GM12878 (cell line): ENCODE data around the gene ADCK1. TPM values are rescaled to one million over a fixed set of nuclear protein-coding genes. Genes with fewer than 3 reads are reported as not detected.

ENCODE experiments used
- ATAC-seq: fragments of 200-7000 bp; cut with Tn5 transposase; 3 replicates; pipeline ENCODE4 v1.9.1; 2020; ENCODE audit warnings: mild to moderate bottlenecking, moderate library complexity
- BruUV-seq: library from RNA; stranded (reverse); fragments of 400-500 nt; replicated peaks from 2 replicates; lab custom pipeline; 2021; lab: Mats Ljungman, UMichigan
- CTCF ChIA-PET: fragments of 300-600 bp; sonication (Branson Sonifier 250); formaldehyde crosslinking; extraction: SDS; loops from one replicate; lab custom pipeline; 2021; ENCODE audit warnings: inconsistent platforms; lab: Yijun Ruan, JAX
- POLR2A ChIA-PET: fragments of 350-600 bp; formaldehyde crosslinking; extraction: SDS; loops from one replicate; lab custom pipeline; 2021; ENCODE audit warnings: inconsistent platforms; lab: Charles Lee
- RAD21 ChIA-PET: fragments of 300-600 bp; sonication (Branson Sonifier 250); formaldehyde crosslinking; loops from one replicate; lab custom pipeline; 2023; ENCODE audit warnings: antibody characterized with exemption; ENCODE audit not compliant: unreplicated experiment; lab: Charles Lee
- SMC1A ChIA-PET: fragments of 300-600 bp; sonication (Branson Sonifier 250); formaldehyde crosslinking; loops from one replicate; lab custom pipeline; 2023; ENCODE audit not compliant: unreplicated experiment, uncharacterized antibody; lab: Charles Lee
- DNase-seq: peaks from one replicate; pipeline ENCODE4 v3.0.0-alpha.2; 2011; ENCODE audit warnings: low read depth, low spot score
- FAIRE-seq: peaks from 3 replicates; lab custom pipeline; 2011; peaks lifted over from hg19 to GRCh38; lab: Jason Lieb, UNC
- H2AFZ ChIP-seq: 2 replicates; pipeline ENCODE4 v1.6.0; 2011; ENCODE audit warnings: low read depth, low read length, control low read depth; ENCODE audit not compliant: control insufficient read depth
- H3K27ac ChIP-seq: 2 replicates; pipeline ENCODE4 v1.5.1; 2011; ENCODE audit warnings: control low read depth; ENCODE audit not compliant: control insufficient read depth, insufficient read depth
- H3K27me3 ChIP-seq, 2 experiments: replicated peaks in 1 of 2; 2 replicates each; pipeline versions ENCODE4 v1.6.0 to v1.6.1; 2011; ENCODE audit warnings: low read length in 1 of 2; ENCODE audit not compliant: control insufficient read depth in 2 of 2, insufficient read depth in 2 of 2
- H3K36me3 ChIP-seq, 2 experiments: 2 replicates each; pipeline ENCODE4 v1.5.1; 2011; ENCODE audit warnings: low read length in 1 of 2; ENCODE audit not compliant: control insufficient read depth in 2 of 2, insufficient read depth in 2 of 2
- H3K4me1 ChIP-seq: 2 replicates; pipeline ENCODE4 v1.6.1; 2011; ENCODE audit warnings: mild to moderate bottlenecking, low read length, moderate library complexity, mixed read lengths; ENCODE audit not compliant: control insufficient read depth, insufficient read depth
- H3K4me2 ChIP-seq: 2 replicates; pipeline ENCODE4 v1.6.0; 2011; ENCODE audit warnings: control low read depth; ENCODE audit not compliant: control insufficient read depth, insufficient read depth
- H3K4me3 ChIP-seq: fragments of 200-600 bp; sonication (generic); 2 replicates; pipeline ENCODE4 v1.5.1; 2016
- H3K79me2 ChIP-seq: 2 replicates; pipeline ENCODE4 v1.6.0; 2011; ENCODE audit warnings: low read length; ENCODE audit not compliant: control insufficient read depth, insufficient read depth
- H3K9ac ChIP-seq: 2 replicates; pipeline ENCODE4 v1.8.0; 2011; ENCODE audit warnings: low read length, control low read depth, mixed read lengths; ENCODE audit not compliant: control insufficient read depth, insufficient read depth
- H3K9me3 ChIP-seq: replicated peaks from 3 replicates; pipeline ENCODE4 v1.5.1; 2011; ENCODE audit warnings: mild to moderate bottlenecking, low read length; ENCODE audit not compliant: control insufficient read depth, insufficient read depth
- H4K20me1 ChIP-seq: 2 replicates; pipeline ENCODE4 v1.6.0; 2011; ENCODE audit not compliant: control insufficient read depth, insufficient read depth
- ATF3 ChIP-seq: IDR thresholded peaks from 2 replicates; pipeline ENCODE4 v1.6.1; 2011; ENCODE audit warnings: low read depth, mild to moderate bottlenecking, low read length, moderate library complexity, borderline replicate concordance; ENCODE audit errors: extremely low read depth
- CEBPZ ChIP-seq: fragments of 150-350 bp; IDR thresholded peaks from 2 replicates; pipeline ENCODE4 v1.6.1; 2016; ENCODE audit warnings: low read depth, low read length
- CHD2 ChIP-seq: IDR thresholded peaks from 2 replicates; pipeline ENCODE4 v1.6.1; 2011; ENCODE audit warnings: low read depth, low read length, improper control_type of control experiment, borderline replicate concordance
- E4F1 ChIP-seq: fragments of 450-650 bp; IDR thresholded peaks from 2 replicates; pipeline ENCODE4 v1.6.1; 2018; ENCODE audit warnings: borderline replicate concordance, mild to moderate bottlenecking; ENCODE audit not compliant: partially characterized antibody
- EGR1 ChIP-seq, 2 experiments: IDR thresholded peaks; 1 replicate in 1 of 2; 2 replicates in 1 of 2; pipeline ENCODE4 v1.6.1; 2011 to 2012; ENCODE audit warnings: low read depth in 2 of 2, low read length in 2 of 2, borderline replicate concordance in 1 of 2, mild to moderate bottlenecking in 1 of 2, moderate library complexity in 1 of 2
- EZH2 ChIP-seq: IDR thresholded peaks from 2 replicates; pipeline ENCODE4 v1.6.1; 2012; ENCODE audit warnings: low read depth, mild to moderate bottlenecking, control low read depth, inconsistent platforms, low read length, borderline replicate concordance; ENCODE audit not compliant: control insufficient read depth
- HSF1 ChIP-seq: fragments of 150-350 bp; IDR thresholded peaks from 2 replicates; pipeline ENCODE4 v1.6.1; 2014; ENCODE audit warnings: mild to moderate bottlenecking, low read depth, low read length
- KLF5 ChIP-seq: fragments of 450-650 bp; IDR thresholded peaks from 2 replicates; pipeline ENCODE4 v1.6.1; 2014; ENCODE audit warnings: mild to moderate bottlenecking; ENCODE audit not compliant: partially characterized antibody
- NFYB ChIP-seq: IDR thresholded peaks from 2 replicates; pipeline ENCODE4 v1.6.1; 2011; ENCODE audit warnings: low read depth, mild to moderate bottlenecking, low read length, improper control_type of control experiment, moderate library complexity; ENCODE audit not compliant: insufficient read depth
- NR2F1 ChIP-seq: fragments of 450-650 bp; conservative IDR thresholded peaks from 2 replicates; pipeline ENCODE4 v1.6.1; 2017; ENCODE audit warnings: mild to moderate bottlenecking
- RAD21 ChIP-seq: IDR thresholded peaks from 2 replicates; pipeline ENCODE4 v1.6.1; 2011; ENCODE audit warnings: mild to moderate bottlenecking, low read depth, low read length, moderate library complexity; ENCODE audit not compliant: insufficient read depth
- TARDBP ChIP-seq: IDR thresholded peaks from 2 replicates; pipeline ENCODE4 v1.6.1; 2016; ENCODE audit warnings: borderline replicate concordance
- USF2 ChIP-seq: IDR thresholded peaks from 2 replicates; pipeline ENCODE4 v1.6.1; 2011; ENCODE audit warnings: low read depth, low read length, improper control_type of control experiment, borderline replicate concordance
- ZBED1 ChIP-seq: IDR thresholded peaks from 2 replicates; pipeline ENCODE4 v1.6.1; 2016; ENCODE audit warnings: borderline replicate concordance
- ZSCAN29 ChIP-seq: fragments of 450-650 bp; IDR thresholded peaks from 2 replicates; pipeline ENCODE4 v1.6.1; 2017; ENCODE audit warnings: mild to moderate bottlenecking, moderate library complexity
- WGBS: methylation state at CpG from one replicate; pipeline ENCODE4 v1.1.6; 2016; ENCODE audit warnings: low lambda C conversion rate; ENCODE audit not compliant: insufficient replicate concordance, insufficient coverage; ENCODE audit errors: missing lambda C conversion rate; 5-methylcytosine and 5-hydroxymethylcytosine counted together
- in situ Hi-C: fragments of 300-500 bp; cut with MboI; formaldehyde crosslinking; loops from 9 replicates; pipeline ENCODE4 v1.14.3; 2018; ENCODE audit warnings: mixed read lengths
- intact Hi-C: fragments of 100-400 bp; cut with micrococcal nuclease; formaldehyde crosslinking; loops from one replicate; pipeline ENCODE4 v1.14.2; 2022; ENCODE audit not compliant: unreplicated experiment
- polyA plus RNA-seq, 11 experiments: library from polyadenylated mRNA; depleted of rRNA in 4 of 11; unstranded in 6 of 11; stranded (reverse) in 5 of 11; fragments of >200 nt; fragmentation: Nextera tagmentation in 4 of 11; fragmentation: Illumina TruSeq in 1 of 11; extraction: Ambion mirVana in 4 of 11; extraction: Trizol in 1 of 11; gene quantifications; 1 replicate in 1 of 11; 2 replicates in 10 of 11; pipeline versions ENCODE4 v1.2.1 to v1.2.3, GENCODE V29; 2011 to 2016; ENCODE audit warnings: inconsistent platforms in 2 of 11, missing spikeins in 2 of 11, low read depth in 1 of 11
- total RNA-seq, 4 experiments: library from RNA; depleted of rRNA in 3 of 4; stranded (reverse); fragments of >200 nt in 3 of 4; fragmentation: Illumina TruSeq in 1 of 4; extraction: Trizol in 1 of 4; gene quantifications; 2 replicates each; pipeline versions ENCODE4 v1.2.1 to v1.2.3, GENCODE V29; 2013 to 2021

The ADCK1 gene
- total and polyA plus RNA-seq, 10 of the 15 experiments (the other 5 are each of a cell fraction or from before 2014, with no cell fraction given): 3.3 to 8.5 (median 5.1) TPM

GRCh38 chr14:77866932-77867331, 67.0 kb downstream of the ADCK1 start:
- no peak for FAIRE-seq
- Histone ChIP-seq H3K27ac (no peak overlapping the region), H3K9me3 (no peaks in the 10 kb centered on the region), H3K79me2 (no peaks in the 10 kb centered on the region), H3K4me3 (no peak overlapping the region), H3K4me2 (no peak overlapping the region), H4K20me1 (no peaks in the 10 kb centered on the region), H3K4me1 (no peaks in the 10 kb centered on the region), H3K36me3 (no peaks in the 10 kb centered on the region), H2AFZ (no peak overlapping the region), H3K27me3 (no peaks in the 10 kb centered on the region), H3K9ac (no peak overlapping the region)
- intact Hi-C loops (loop anchor here (10.0 kb wide), 1 partner anchor 118 kb away; no protein-coding TSS in a partner anchor), in situ Hi-C loops (loop anchor here (10.0 kb wide), 2 partner anchors 728 to 968 kb away; no protein-coding TSS in a partner anchor)
- WGBS: 34% methylated on average over 3 of the region's 3 CpGs
- ChIA-PET RAD21 (no interaction called here), POLR2A (no interaction called here), SMC1A (interaction anchor here (1.2 kb wide), 1 partner anchor 22 kb away, joined by 3 read pairs; no protein-coding TSS in a partner anchor), CTCF (interaction anchor here (0.5 to 0.8 kb wide), 2 partner anchors 11 to 731 kb away, joined by 3 read pairs; no protein-coding TSS in a partner anchor)
- no TSS peak for BruUV-seq
- DNase-seq: no peak
- no peak for ATAC-seq
- TF ChIP-seq E4F1 (no peak), USF2 (no peak), ZSCAN29 (no peak), ATF3 (no peak), CEBPZ (no peak), KLF5 (no peak), ZBED1 (no peak), TARDBP (no peak), EZH2 (no peak), NR2F1 (no peak), NFYB (no peak), CHD2 (no peak), EGR1 (IDR thresholded peaks at IDR 0.05; ENCODE audit: borderline replicate concordance in 1 of 2, low read depth in 2 of 2, low read length in 2 of 2) (no peak), HSF1 (no peak), RAD21 (no peak)
